ENCODE data around the gene HSD3B2.

Gene HSD3B2

GRCh38 chr1:119384591-119384990 lies 30.4 kb upstream of the HSD3B2 start:
- Histone ChIP-seq H3K27ac (no peak overlapping the region), H2AFZ (no peak overlapping the region), H3K36me3 (ENCODE audit: control insufficient read depth, insufficient read depth, low read length) (no peaks in the 10 kb centered on the region), H3K4me2 (ENCODE audit: low read length) (no peak overlapping the region), H3K9me3 (ENCODE audit: control insufficient read depth, low read length) (no peaks in the 10 kb centered on the region), H3K27me3 (ENCODE audit: control insufficient read depth, insufficient read depth, low read length) (no peaks in the 10 kb centered on the region), H3K4me1 (no peaks in the 10 kb centered on the region), H3K4me3 (ENCODE audit: low read depth, low read length) (no peak overlapping the region), H3K79me2 (no peaks in the 10 kb centered on the region), H3K9ac (no peak overlapping the region)
- TF ChIP-seq, protein P1, sequence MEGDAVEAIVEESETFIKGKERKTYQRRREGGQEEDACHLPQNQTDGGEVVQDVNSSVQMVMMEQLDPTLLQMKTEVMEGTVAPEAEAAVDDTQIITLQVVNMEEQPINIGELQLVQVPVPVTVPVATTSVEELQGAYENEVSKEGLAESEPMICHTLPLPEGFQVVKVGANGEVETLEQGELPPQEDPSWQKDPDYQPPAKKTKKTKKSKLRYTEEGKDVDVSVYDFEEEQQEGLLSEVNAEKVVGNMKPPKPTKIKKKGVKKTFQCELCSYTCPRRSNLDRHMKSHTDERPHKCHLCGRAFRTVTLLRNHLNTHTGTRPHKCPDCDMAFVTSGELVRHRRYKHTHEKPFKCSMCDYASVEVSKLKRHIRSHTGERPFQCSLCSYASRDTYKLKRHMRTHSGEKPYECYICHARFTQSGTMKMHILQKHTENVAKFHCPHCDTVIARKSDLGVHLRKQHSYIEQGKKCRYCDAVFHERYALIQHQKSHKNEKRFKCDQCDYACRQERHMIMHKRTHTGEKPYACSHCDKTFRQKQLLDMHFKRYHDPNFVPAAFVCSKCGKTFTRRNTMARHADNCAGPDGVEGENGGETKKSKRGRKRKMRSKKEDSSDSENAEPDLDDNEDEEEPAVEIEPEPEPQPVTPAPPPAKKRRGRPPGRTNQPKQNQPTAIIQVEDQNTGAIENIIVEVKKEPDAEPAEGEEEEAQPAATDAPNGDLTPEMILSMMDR (IDR thresholded peaks at IDR 0.05): no peak

- Histone ChIP-seq H3K79me2 (no peaks in the 10 kb centered on the region), H3K27ac (no peak overlapping the region), H3K9me3 (ENCODE audit: control insufficient read depth, low read length) (no peaks in the 10 kb centered on the region), H3K4me2 (ENCODE audit: low read length) (no peak overlapping the region), H3K36me3 (ENCODE audit: control insufficient read depth, insufficient read depth, low read length) (no peaks in the 10 kb centered on the region), H3K4me3 (ENCODE audit: low read depth, low read length) (no peak overlapping the region), H2AFZ (no peak overlapping the region), H3K9ac (no peak overlapping the region), H3K27me3 (ENCODE audit: control insufficient read depth, insufficient read depth, low read length) (no peaks in the 10 kb centered on the region), H3K4me1 (no peaks in the 10 kb centered on the region)
- TF ChIP-seq, protein P1 (IDR thresholded peaks at IDR 0.05): no peak
These were observed 29.3 kb upstream of the HSD3B2 start for GRCh38 chr1:119385650-119386049.

- no peak overlapping the region for H3K4me3 ChIP-seq (ENCODE audit: low read depth, low read length)
- no peak overlapping the region for H3K9ac ChIP-seq
- no peaks in the 10 kb centered on the region for H3K36me3 ChIP-seq (ENCODE audit: control insufficient read depth, insufficient read depth, low read length)
- TF ChIP-seq, protein P1 (IDR thresholded peaks at IDR 0.05): no peak
- no peaks in the 10 kb centered on the region for H3K9me3 ChIP-seq (ENCODE audit: control insufficient read depth, low read length)
- H3K27me3 ChIP-seq (ENCODE audit: control insufficient read depth, insufficient read depth, low read length): no peaks in the 10 kb centered on the region
- no peaks in the 10 kb centered on the region for H3K4me1 ChIP-seq
- H3K27ac ChIP-seq: no peak overlapping the region
- no peak overlapping the region for H3K4me2 ChIP-seq (ENCODE audit: low read length)
- no peak overlapping the region for H2AFZ ChIP-seq
- H3K79me2 ChIP-seq: no peaks in the 10 kb centered on the region
These were observed 27.1 kb upstream of the HSD3B2 start for GRCh38 chr1:119387858-119388257.

- H2AFZ ChIP-seq: no peak overlapping the region
- no peak overlapping the region for H3K4me2 ChIP-seq (ENCODE audit: low read length)
- H3K36me3 ChIP-seq (ENCODE audit: control insufficient read depth, insufficient read depth, low read length): no peaks in the 10 kb centered on the region
- no peaks in the 10 kb centered on the region for H3K79me2 ChIP-seq
- H3K27me3 ChIP-seq (ENCODE audit: control insufficient read depth, insufficient read depth, low read length): no peaks in the 10 kb centered on the region
- no peaks in the 10 kb centered on the region for H3K4me1 ChIP-seq
- no peak overlapping the region for H3K27ac ChIP-seq
- no peak overlapping the region for H3K4me3 ChIP-seq (ENCODE audit: low read depth, low read length)
- no peaks in the 10 kb centered on the region for H3K9me3 ChIP-seq (ENCODE audit: control insufficient read depth, low read length)
- no peak overlapping the region for H3K9ac ChIP-seq
- TF ChIP-seq, protein P1 (IDR thresholded peaks at IDR 0.05): no peak
These were observed 26.5 kb upstream of the HSD3B2 start for GRCh38 chr1:119388450-119388849.

GRCh38 chr1:119390526-119390925 lies 24.4 kb upstream of the HSD3B2 start:
- Histone ChIP-seq H3K27me3 (ENCODE audit: control insufficient read depth, insufficient read depth, low read length) (no peaks in the 10 kb centered on the region), H2AFZ (no peak overlapping the region), H3K4me1 (no peaks in the 10 kb centered on the region), H3K4me3 (ENCODE audit: low read depth, low read length) (no peak overlapping the region), H3K4me2 (ENCODE audit: low read length) (no peak overlapping the region), H3K9me3 (ENCODE audit: control insufficient read depth, low read length) (no peaks in the 10 kb centered on the region), H3K9ac (no peak overlapping the region), H3K79me2 (no peaks in the 10 kb centered on the region), H3K36me3 (ENCODE audit: control insufficient read depth, insufficient read depth, low read length) (no peaks in the 10 kb centered on the region), H3K27ac (no peak overlapping the region)
- TF ChIP-seq, protein P1 (IDR thresholded peaks at IDR 0.05): no peak

All from parathyroid adenoma (tissue), 2 donors.